ENCODE measurements around the gene AJUBA.
"Not testable (repeated sequence)": the region's sequence is repeated elsewhere in the genome, so short reads cannot be mapped to it uniquely, and the experiment has no call there.

Gene AJUBA

DNA sequence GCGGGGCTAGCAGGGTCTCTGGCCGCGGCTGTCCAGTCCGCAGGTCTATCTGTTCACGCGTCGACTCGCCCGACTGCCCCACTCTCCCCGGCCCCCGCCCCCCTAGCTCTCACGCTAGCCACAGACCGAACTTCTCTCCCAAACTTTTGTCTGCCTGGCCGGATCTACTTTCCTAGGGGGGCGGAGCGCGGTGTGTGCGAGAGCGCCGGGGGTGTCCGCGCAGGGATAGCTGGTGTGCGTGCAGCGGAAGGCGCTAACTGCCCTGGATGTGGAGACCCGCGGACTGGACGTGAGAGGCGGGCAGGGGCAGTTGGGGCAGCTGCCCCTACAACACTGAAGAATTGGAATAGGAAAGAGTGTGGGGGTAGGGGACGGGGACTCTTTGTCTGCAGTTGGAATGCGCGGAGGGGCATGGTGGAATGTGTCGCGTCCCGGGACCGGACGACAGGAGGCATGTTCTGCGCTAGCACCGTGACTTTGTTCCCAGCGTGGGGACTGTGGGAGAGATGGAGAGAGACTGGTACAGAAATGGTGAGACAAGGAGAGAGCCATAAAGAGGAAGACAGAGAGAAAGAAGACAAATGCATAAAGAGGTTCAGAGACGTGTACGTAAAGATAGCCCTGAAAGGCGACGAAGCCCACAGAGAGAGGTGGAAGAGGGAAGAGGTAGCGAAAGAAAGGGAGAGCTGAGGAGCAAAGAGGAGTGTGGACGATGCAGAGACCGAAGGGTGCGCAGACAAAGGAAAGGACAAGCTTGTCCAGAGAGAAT is at the start of gene AJUBA:
TSS of gene AJUBA (minus strand) at position 75 of the 769 bp plus-strand sequence. CDS start 285 bp downstream, outside the sequence.
- DNase-seq, result peak in 11 of 14 donors; percentile 7 to 54 (median 38)

DNA sequence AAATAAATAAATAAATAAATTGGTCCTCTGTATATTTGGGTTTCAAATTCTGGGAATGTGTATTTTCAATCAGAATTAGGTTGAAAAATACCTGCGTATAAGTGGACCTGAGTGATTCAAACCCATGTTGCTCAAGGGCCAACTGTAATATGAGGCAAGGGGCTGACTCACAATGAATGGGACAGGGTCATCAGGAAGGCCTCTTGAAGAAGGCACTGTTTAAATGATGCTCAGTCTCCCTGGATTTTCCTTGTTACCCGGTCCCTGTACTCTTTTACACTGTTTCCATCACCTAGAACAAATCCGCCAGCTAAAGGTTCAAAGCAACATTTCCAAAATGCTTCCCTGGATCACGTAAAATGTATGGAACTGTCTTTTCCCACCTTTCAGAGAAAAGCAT is 48.6 kb upstream of the AJUBA start:
- no peak for DNase-seq

DNA sequence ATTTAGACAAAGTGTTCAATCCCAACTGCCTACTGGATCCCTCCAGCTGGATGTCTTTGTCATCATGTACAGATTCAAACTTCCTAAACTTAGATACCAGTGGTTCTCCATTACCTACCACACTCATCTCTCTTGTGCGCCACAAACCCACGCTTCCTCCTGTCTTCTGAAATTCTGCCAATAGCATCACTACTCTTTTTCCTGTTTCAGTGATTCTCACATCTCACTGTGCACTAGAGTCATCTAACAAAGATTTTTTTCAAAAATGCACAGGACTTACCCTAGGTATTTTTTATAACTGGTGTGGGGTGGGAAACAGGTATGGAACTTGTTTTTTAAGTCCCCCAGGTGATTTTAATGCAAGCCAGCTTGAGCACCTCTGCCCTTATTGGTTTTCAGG is 46.4 kb upstream of the AJUBA start:
- DNase-seq, result no peak

DNA sequence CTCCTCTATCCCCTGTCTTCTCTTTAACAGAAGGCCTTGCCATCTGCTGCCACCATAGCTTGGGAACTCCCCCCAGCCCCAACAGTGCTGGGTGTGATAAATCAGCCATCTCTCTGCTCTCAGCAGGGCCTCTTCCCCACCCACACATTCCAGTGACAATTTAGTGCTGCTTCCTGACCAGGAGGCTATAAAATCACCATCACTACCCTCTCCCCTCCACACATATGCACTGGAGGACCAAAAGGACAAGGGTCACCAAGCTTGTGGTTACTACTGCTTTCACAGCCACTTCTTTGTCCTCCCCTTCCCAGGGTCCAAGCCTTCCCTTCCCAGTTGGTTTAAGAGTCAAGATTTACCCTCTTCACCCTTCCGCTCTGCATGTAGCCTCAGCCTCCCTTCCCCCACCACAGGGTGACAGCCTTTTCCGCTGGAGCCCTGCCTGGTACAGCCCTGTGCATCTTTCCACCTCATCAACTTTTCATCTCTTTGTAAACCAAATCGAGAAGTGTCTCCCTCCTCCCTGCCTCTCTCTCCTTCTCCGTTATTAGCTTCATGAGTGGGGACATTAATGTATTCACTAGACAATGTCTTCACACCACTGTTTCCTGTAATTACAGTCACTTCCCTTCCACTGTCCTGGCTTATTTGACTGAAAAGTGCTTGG is 42.9 kb upstream of the AJUBA start:
- no peak for DNase-seq

DNA sequence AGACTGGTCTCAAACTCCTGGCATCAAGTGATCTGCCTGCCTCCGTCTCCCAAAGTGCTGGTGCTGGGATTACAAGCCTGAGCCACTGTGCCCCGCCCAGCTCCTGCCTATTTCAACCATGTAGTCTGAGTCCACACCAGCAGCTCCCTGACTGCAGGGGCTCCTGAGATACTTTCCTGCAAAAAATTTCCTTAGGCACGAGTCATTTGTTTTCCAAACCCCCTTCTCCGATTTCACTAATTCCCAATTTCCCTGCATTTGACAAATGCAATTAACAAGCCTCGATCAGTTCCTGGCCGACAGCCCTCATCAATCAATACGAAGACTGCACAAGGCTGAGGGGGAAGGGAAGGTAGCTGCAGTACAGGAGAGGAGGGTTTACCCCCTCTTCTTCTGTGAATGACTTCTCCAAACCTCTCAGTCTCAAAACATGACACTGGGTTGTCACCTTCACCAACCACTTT is 42.3 kb upstream of the AJUBA start:
- DNase-seq, result no peak

DNA sequence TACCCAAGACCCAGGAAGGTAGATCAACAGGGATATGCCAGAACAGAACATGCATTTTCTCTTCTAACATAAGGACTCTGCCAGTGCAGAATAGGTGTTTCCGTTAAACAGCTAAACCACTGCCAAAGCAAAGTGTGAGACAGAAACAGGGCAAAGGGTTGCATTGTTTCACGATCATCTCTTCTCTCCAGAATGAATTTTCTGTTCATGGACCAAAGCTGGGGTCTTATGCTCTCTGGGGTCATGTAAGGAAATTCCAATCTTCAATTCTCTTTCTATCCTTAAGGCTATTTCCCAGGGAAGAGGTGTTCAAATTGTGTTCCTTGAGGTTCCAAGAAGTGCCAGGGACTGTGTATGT is 41.4 kb upstream of the AJUBA start:
- DNase-seq, result no peak

GRCh38 chr14:23023022-23023794 is 40.9 kb upstream of the AJUBA start:
- DNase-seq, result no peak

DNA sequence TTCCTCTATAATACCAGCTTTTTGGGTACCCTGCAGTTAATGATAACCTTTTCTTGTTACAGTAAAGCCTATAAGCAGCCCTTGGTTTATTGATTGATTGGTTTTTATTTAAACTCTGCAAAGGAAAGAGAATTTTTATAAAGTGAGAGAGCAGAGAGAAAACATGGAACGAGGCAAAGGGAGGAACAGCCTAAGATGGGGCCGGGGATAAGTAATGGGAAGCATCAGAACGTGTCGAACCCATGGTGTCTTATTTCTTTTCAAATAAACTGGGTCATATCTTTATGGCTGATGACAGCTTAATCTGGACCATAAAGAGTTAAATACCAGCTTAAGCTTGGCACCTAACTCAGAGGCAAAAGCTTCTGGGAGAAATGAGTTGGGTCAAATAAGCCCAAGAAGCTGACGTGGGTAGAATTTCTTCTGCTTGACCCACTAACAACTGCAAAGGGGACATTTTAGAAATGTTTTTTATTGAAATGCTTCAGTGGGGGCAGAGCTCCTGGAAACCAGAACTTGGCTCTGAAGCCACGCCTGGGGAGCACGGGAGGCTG is 39.6 kb upstream of the AJUBA start:
- DNase-seq, result no peak

DNA sequence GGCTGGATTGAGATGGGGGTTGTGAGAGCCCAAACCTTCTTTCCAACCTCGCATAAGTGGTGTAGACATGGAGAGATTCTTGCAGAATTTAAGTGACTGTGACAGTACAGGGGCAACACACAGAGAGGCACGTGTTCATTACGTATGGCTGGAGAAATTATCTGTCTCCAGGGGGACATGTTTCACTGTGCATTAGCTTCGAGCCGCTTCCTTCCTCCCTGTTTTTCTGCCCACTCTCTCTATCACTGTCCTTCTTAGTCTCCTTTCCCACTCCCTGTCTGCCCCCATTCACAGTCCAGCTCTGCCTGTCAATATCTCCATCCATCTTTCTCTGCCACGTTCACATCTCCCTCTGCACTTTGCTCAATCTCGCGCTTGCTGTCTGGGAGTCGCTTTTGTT is 39.1 kb upstream of the AJUBA start:
- DNase-seq, result no peak

GRCh38 chr14:23020143-23021128 is 38.1 kb upstream of the AJUBA start:
- no peak for DNase-seq

- no peak for DNase-seq
Measured at GRCh38 chr14:23018107-23018506, 35.8 kb upstream of the AJUBA start.

DNA sequence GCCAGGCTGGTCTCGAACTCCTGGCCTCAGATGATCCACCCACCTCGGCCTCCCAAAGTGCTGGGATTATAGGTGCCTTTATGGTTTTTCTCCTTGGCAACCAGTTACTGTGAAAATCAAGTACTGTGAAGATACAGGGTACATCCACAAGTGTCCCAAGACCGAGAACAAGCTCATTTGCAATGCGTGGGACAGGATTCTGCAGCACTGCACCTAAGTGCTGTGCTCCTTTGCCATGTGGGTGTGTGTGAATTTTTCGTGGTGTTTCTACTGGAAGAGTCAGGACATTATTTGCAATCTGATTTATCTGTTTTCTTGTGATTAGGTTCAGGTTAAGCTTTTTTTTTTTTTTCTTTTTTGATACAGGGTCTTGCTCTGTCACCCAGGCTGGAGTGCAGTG is 34.7 kb upstream of the AJUBA start:
- DNase-seq, result no peak

- DNase-seq, result no peak
Measured at GRCh38 chr14:23015618-23016017, 33.3 kb upstream of the AJUBA start.

DNA sequence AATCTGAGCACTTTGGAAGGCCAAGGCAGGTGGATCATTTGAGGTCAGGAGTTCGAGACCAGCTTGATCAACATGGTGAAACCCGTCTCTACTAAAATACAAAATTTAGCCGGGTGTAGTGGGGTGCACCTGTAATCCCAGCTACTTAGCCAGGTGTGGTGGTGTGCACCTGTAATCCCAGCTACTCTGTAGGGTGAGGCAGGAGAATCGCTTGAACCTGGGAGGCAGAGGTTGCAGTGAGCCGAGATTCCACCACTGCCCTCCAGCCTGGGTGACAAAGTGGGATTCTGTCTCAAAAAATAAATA is 31.4 kb upstream of the AJUBA start:
- DNase-seq, result not testable (repeated sequence)

DNA sequence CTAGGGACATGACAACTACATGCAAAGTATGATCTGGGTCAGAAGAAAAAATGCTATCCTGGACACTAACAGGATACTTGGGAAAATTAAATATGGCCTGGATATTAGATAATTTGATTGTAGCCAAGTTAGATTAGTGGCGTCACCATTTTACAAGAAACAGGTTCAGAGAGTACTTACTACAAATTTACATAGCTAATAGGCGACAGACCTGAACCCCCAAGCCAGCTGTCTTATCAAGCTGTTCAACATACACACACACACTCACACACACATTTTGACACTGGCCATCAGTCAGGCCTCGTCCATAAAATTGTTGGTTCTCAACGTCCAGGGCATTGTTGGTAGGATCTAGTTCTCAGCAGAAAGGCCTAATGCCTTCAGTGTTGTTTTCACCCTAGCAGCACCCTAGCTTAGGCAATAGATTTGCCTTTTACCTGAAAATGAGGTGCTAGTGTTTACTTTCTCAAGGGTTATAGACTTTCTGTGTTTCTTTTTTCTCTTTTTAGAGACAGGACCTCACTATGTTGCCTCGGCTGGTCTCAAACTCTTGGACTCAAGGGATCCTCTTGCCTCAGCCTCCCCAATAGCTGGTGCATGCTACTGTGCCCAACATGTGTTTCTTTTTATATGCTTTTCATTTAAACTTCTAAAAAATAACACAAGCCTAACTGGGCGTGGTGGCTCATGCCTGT is 30.9 kb upstream of the AJUBA start:
- no peak for DNase-seq

DNA sequence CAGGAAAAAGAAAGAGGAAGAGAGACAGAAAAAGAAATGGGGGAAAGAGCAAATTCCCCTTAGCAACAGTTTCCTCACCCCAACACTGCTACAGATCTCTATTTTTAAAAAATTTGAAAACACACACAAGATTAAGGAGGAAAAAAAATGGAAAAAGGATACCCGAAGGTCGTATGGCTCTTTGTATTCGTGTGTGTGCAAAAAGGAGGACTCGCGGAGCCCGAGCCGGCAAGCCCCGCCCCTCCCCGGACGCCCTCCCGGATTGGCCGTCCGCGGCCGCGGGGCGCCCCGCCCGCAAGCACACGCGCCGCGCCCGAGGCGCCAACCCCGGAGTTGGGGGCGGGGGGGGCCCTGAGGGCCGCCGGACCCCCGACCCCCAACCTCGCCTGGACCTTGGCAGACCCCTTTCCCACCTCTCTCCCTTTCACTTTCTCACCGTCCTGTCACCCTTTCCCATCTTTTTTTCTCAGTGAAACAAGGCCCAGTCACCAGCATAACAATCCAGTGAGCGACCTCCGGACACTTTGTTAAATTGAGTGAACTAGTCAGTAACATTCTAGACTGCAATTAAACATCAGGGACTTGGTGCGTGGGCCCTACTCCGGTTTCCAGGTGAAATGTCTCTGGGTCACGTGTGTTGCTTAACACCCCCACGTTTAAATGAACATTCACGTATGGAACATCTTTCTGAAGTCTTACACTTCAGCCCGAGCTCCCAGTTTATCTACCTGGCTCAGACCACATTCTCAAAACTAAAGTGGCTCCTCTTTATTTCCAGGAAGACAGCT is 27.8 kb upstream of the AJUBA start, which contains the start of gene C14orf93:
TSS of gene C14orf93 (minus strand) at position 205 of the 788 bp plus-strand sequence. CDS start 11,120 bp downstream, outside the sequence.
- DNase-seq, result peak in 13 of 14 donors; percentile 5 to 77 (median 42)

GRCh38 chr14:23009483-23009938 is 27.2 kb upstream of the AJUBA start:
- no peak for DNase-seq

GRCh38 chr14:23008831-23009230 is 26.5 kb upstream of the AJUBA start:
- no peak for DNase-seq

GRCh38 chr14:23006544-23007419 is 24.4 kb upstream of the AJUBA start:
- peak; percentile 49 to 99 (median 95) for DNase-seq

Measured in C1 segment of cervical spinal cord (tissue), 14 donors.